HepG2 (cell line): ENCODE measurements around the gene STRADB. TPM values are rescaled to one million over a fixed set of nuclear protein-coding genes. Genes with fewer than 3 reads are reported as not detected.

Experiments used
- ATF7 ChIP-seq, 2 experiments: fragments of 450-650 bp in 1 of 2; sonication (generic) in 1 of 2; formaldehyde crosslinking in 1 of 2; IDR thresholded peaks; 2 replicates each; pipeline versions ENCODE4 v1.4.0 to v1.6.1; 2016 to 2020; ENCODE audit warnings: antibody characterized with exemption in 1 of 2, mild to moderate bottlenecking in 1 of 2, missing genetic modification reagents in 1 of 2
- HES4 ChIP-seq: sonication (generic); formaldehyde crosslinking; IDR thresholded peaks from 2 replicates; pipeline ENCODE4 v1.9.0; 2021; ENCODE audit warnings: mild to moderate bottlenecking, missing genetic modification reagents, borderline replicate concordance
- HNF4A ChIP-seq: sonication (generic); formaldehyde crosslinking; IDR thresholded peaks from 2 replicates; pipeline ENCODE4 v1.4.0; 2020; ENCODE audit warnings: missing genetic modification reagents
- KAT2B ChIP-seq: fragments of 150-350 bp; IDR thresholded peaks from 2 replicates; pipeline ENCODE4 v1.6.1; 2014; ENCODE audit warnings: low read depth, low read length, borderline replicate concordance
- NCOA2 ChIP-seq: sonication (generic); formaldehyde crosslinking; IDR thresholded peaks from 2 replicates; pipeline ENCODE4 v1.8.0; 2022; ENCODE audit warnings: inconsistent platforms
- NR2F2 ChIP-seq: IDR thresholded peaks from 2 replicates; pipeline ENCODE4 v1.6.1; 2012; ENCODE audit warnings: low read depth, inconsistent platforms, borderline replicate concordance
- PLSCR1 ChIP-seq: sonication (generic); formaldehyde crosslinking; IDR thresholded peaks from 2 replicates; pipeline ENCODE4 v1.5.0; 2020; ENCODE audit warnings: missing genetic modification reagents, mild to moderate bottlenecking, borderline replicate concordance
- PREB ChIP-seq: sonication (generic); formaldehyde crosslinking; IDR thresholded peaks from 2 replicates; pipeline ENCODE4 v1.4.0; 2020; ENCODE audit warnings: missing genetic modification reagents
- SAP130 ChIP-seq: IDR thresholded peaks from 2 replicates; pipeline ENCODE4 v1.6.1; 2016; ENCODE audit warnings: low read depth
- SNAPC2 ChIP-seq: sonication (generic); formaldehyde crosslinking; IDR thresholded peaks from 2 replicates; pipeline ENCODE4 v1.8.1; 2022; ENCODE audit warnings: mild to moderate bottlenecking, missing genetic modification reagents
- TARDBP ChIP-seq: sonication (generic); formaldehyde crosslinking; IDR thresholded peaks from 2 replicates; pipeline ENCODE4 v1.8.0; 2022; ENCODE audit warnings: mild to moderate bottlenecking, missing genetic modification reagents
- TBP ChIP-seq: sonication (generic); formaldehyde crosslinking; IDR thresholded peaks from 2 replicates; pipeline ENCODE4 v1.5.0; 2020; ENCODE audit warnings: missing genetic modification reagents
- THAP7 ChIP-seq: sonication (generic); formaldehyde crosslinking; IDR thresholded peaks from 2 replicates; pipeline ENCODE4 v1.8.1; 2023; ENCODE audit warnings: mild to moderate bottlenecking, missing genetic modification reagents
- ZBTB4 ChIP-seq: sonication (generic); formaldehyde crosslinking; IDR thresholded peaks from 2 replicates; pipeline ENCODE4 v1.4.0; 2020; ENCODE audit warnings: missing genetic modification reagents, mild to moderate bottlenecking, borderline replicate concordance
- ZFP36L1 ChIP-seq: sonication (generic); formaldehyde crosslinking; IDR thresholded peaks from 2 replicates; pipeline ENCODE4 v1.8.0; 2022; ENCODE audit warnings: mild to moderate bottlenecking, missing genetic modification reagents, moderate library complexity
- ZFY ChIP-seq: sonication (generic); formaldehyde crosslinking; IDR thresholded peaks from 2 replicates; pipeline ENCODE4 v1.4.0; 2020; ENCODE audit warnings: missing genetic modification reagents
- ZKSCAN8 ChIP-seq: IDR thresholded peaks from 2 replicates; pipeline ENCODE4 v1.6.1; 2016; ENCODE audit warnings: borderline replicate concordance, missing genetic modification reagents, missing compliant biosample characterization
- ZNF264 ChIP-seq: sonication (generic); formaldehyde crosslinking; IDR thresholded peaks from 2 replicates; pipeline ENCODE4 v1.4.0; 2020; ENCODE audit warnings: missing genetic modification reagents
- ZNF562 ChIP-seq: sonication (generic); formaldehyde crosslinking; IDR thresholded peaks from 2 replicates; pipeline ENCODE4 v1.8.0; 2022; ENCODE audit warnings: missing genetic modification reagents, borderline replicate concordance
- ZNF652 ChIP-seq: IDR thresholded peaks from 2 replicates; pipeline ENCODE4 v1.6.1; 2016; ENCODE audit warnings: low read depth, borderline replicate concordance
- ZNF768 ChIP-seq: sonication (generic); formaldehyde crosslinking; IDR thresholded peaks from 2 replicates; pipeline ENCODE4 v1.4.0; 2020; ENCODE audit warnings: missing genetic modification reagents
- polyA plus RNA-seq, 8 experiments: library from polyadenylated mRNA; depleted of rRNA in 3 of 8; stranded (reverse) in 7 of 8; unstranded in 1 of 8; fragments of >200 nt; fragmentation: Illumina TruSeq in 4 of 8; extraction: Trizol in 4 of 8; gene quantifications; 2 replicates each; pipeline versions ENCODE4 v1.2.1 to v1.2.3, GENCODE V29; 2011 to 2016; ENCODE audit warnings: low read depth in 4 of 8, missing spikeins in 1 of 8, mixed read lengths in 1 of 8; ENCODE audit not compliant: insufficient read depth in 1 of 8
- total RNA-seq, 5 experiments: library from RNA; depleted of rRNA; stranded (reverse); fragments of >200 nt; fragmentation: Illumina TruSeq; extraction: Trizol; gene quantifications; 2 replicates each; pipeline ENCODE4 v1.2.3, GENCODE V29; 2016; ENCODE audit warnings: low read depth in 1 of 5

The STRADB gene
- total and polyA plus RNA-seq, 2 of the 13 experiments (the other 11 are each of a cell fraction or from before 2014, with no cell fraction given) = 34.1 to 66.6 TPM

GRCh38 chr2:201448061-201448460 is 3.5 kb upstream of the STRADB start (continued):
- TF ChIP-seq THAP7 (CRISPR knock-in tag) (no peak), TBP (no peak), ZKSCAN8 (CRISPR knock-in tag) (0 out of 2 replicates have a peak, but pooled peaks have one; percentile 22), TARDBP (CRISPR knock-in tag) (no peak), ZNF652 (CRISPR knock-in tag) (no peak), ZNF562 (CRISPR knock-in tag) (no peak), SAP130 (no peak), ZFP36L1 (CRISPR knock-in tag) (no peak), NR2F2 (no peak), ATF7 (IDR thresholded peaks at IDR 0.05) (no peak), ATF7 (CRISPR knock-in tag; IDR thresholded peaks at IDR 0.05) (no peak), SNAPC2 (no peak), NCOA2 (CRISPR knock-in tag) (no peak), ZNF264 (CRISPR knock-in tag) (no peak), HES4 (no peak), PREB (no peak), ZBTB4 (no peak), KAT2B (no peak), PLSCR1 (CRISPR knock-in tag) (no peak), ZFY (CRISPR knock-in tag) (no peak), ZNF768 (CRISPR knock-in tag) (no peak), HNF4A (peak; percentile 31)
